Adrenal gland (tissue), 5 donors: ENCODE results near the gene TIGAR.

Experiments used
- POLR2A ChIP-seq, 2 donors: fragments of 450-650 bp; IDR thresholded peaks; one replicate each; pipeline ENCODE4 v1.6.1; 2017; ENCODE audit warnings: antibody characterized with exemption in 2 of 2, mild to moderate bottlenecking in 2 of 2, moderate library complexity in 1 of 2
- TF ChIP-seq, protein P1 (sequence below), 6 experiments: fragments of 450-650 bp in 4 of 6; fragments of 200-600 bp in 2 of 6; sonication (generic) in 1 of 6; IDR thresholded peaks; 1 replicate in 5 of 6; 2 replicates in 1 of 6; pipeline versions ENCODE4 v1.5.1 to v1.8.0; 2016 to 2021; ENCODE audit warnings: antibody characterized with exemption in 6 of 6, mild to moderate bottlenecking in 2 of 6, moderate library complexity in 1 of 6
- donor health status: DM: no; HTN: no; CAD: no.

DNA sequence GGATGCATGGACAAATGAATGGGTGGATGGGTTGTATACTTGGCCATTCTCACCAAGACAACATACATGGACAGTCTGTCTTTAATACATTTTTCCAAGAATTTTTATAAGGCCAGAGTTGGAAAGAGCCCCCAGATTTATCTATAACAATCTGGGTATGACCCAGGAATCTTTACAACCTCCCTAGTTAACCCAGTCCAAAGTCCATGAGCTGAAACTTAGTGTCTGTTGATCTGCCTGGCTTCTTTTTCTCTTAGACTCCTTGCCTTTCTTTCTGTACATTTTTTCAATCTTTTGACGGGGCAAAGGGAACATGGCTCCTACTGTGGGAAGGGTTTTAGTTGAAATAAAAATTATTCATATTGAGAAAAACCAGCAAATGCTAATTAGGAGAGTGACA lies 57.8 kb downstream of the TIGAR start:
- TF ChIP-seq, protein P1, sequence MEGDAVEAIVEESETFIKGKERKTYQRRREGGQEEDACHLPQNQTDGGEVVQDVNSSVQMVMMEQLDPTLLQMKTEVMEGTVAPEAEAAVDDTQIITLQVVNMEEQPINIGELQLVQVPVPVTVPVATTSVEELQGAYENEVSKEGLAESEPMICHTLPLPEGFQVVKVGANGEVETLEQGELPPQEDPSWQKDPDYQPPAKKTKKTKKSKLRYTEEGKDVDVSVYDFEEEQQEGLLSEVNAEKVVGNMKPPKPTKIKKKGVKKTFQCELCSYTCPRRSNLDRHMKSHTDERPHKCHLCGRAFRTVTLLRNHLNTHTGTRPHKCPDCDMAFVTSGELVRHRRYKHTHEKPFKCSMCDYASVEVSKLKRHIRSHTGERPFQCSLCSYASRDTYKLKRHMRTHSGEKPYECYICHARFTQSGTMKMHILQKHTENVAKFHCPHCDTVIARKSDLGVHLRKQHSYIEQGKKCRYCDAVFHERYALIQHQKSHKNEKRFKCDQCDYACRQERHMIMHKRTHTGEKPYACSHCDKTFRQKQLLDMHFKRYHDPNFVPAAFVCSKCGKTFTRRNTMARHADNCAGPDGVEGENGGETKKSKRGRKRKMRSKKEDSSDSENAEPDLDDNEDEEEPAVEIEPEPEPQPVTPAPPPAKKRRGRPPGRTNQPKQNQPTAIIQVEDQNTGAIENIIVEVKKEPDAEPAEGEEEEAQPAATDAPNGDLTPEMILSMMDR (IDR thresholded peaks at IDR 0.05) = no peak
- no peak for TF ChIP-seq POLR2A (IDR thresholded peaks at IDR 0.05)
